Cardiac fibroblast (primary cell): ENCODE measurements around the gene PEMT.
"Not testable (repeated sequence)": the region's sequence is repeated elsewhere in the genome, so short reads cannot be mapped to it uniquely, and the experiment has no call there.

Experiments
- DNase-seq, 2 donors: peaks; one replicate each; pipeline versions ENCODE4 v3.0.0 to v3.0.0-alpha.2; 2010; ENCODE audit warnings: low read depth in 2 of 2
- H3K4me3 ChIP-seq, 2 donors: replicated peaks in 1 of 2; 1 replicate in 1 of 2; 2 replicates in 1 of 2; pipeline ENCODE4 v1.5.1; 2011; ENCODE audit warnings: low read depth in 2 of 2, low read length in 2 of 2, mild to moderate bottlenecking in 2 of 2, moderate library complexity in 1 of 2
- TF ChIP-seq, protein P1 (sequence below): IDR thresholded peaks from one replicate; pipeline ENCODE4 v1.5.1; 2011; ENCODE audit warnings: low read depth, mild to moderate bottlenecking, low read length, inconsistent platforms

Gene PEMT, protein sequence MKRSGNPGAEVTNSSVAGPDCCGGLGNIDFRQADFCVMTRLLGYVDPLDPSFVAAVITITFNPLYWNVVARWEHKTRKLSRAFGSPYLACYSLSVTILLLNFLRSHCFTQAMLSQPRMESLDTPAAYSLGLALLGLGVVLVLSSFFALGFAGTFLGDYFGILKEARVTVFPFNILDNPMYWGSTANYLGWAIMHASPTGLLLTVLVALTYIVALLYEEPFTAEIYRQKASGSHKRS

DNA sequence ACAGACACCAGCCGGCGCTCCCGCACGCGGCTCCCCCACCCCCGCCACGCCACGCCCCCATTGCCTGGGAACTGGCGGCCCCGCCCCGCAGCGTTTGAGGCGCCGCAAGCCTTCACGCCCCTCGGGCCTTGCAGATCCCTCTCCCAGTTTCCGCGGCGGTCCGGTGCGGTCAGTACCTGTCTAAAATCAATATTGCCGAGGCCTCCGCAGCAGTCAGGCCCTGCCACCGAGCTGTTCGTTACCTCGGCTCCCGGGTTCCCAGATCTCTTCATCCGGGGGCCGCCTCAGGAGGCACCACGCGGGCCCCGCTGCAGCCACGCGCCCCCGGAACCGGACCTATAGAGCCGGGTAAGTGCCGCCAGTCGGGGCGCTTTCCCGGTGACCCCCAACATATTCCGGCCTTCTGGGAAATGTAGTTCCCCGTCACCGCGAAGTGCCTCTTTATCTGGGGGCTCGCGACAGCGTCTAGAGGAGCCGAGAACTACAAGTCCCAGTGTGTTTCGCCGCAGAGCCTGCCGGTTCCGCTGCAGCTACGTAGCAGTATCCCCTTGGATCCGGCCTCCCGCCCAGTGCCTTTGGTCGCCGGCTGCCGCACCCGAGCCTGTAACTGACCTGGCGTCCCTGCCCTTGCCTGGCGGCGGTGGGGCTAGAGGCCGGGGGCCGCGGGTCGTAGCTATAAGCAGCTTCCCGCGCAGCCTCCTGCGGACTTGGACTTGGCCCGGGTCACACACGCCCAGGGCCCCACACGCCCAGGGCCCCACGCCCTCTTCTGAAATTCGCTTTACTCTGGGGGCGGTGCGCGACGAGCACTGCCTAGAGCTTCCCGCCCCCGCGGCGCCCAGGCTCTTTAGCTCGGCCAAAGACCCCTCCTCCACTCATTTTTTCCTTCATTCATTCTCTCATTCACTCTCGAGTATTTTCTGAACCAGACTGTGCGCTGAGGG lies at the start of gene PEMT:
Gene PEMT, minus strand, starts transcription at position 354 of the 944 bp plus-strand sequence. Its CDS starts 82 bp downstream, at position 272.
- peak; percentile 99 for DNase-seq
- H3K4me3 ChIP-seq = peak within 1 kb of the TSS; percentile 82 to 91
- TF ChIP-seq, protein P1, sequence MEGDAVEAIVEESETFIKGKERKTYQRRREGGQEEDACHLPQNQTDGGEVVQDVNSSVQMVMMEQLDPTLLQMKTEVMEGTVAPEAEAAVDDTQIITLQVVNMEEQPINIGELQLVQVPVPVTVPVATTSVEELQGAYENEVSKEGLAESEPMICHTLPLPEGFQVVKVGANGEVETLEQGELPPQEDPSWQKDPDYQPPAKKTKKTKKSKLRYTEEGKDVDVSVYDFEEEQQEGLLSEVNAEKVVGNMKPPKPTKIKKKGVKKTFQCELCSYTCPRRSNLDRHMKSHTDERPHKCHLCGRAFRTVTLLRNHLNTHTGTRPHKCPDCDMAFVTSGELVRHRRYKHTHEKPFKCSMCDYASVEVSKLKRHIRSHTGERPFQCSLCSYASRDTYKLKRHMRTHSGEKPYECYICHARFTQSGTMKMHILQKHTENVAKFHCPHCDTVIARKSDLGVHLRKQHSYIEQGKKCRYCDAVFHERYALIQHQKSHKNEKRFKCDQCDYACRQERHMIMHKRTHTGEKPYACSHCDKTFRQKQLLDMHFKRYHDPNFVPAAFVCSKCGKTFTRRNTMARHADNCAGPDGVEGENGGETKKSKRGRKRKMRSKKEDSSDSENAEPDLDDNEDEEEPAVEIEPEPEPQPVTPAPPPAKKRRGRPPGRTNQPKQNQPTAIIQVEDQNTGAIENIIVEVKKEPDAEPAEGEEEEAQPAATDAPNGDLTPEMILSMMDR = peak; percentile 1

DNA sequence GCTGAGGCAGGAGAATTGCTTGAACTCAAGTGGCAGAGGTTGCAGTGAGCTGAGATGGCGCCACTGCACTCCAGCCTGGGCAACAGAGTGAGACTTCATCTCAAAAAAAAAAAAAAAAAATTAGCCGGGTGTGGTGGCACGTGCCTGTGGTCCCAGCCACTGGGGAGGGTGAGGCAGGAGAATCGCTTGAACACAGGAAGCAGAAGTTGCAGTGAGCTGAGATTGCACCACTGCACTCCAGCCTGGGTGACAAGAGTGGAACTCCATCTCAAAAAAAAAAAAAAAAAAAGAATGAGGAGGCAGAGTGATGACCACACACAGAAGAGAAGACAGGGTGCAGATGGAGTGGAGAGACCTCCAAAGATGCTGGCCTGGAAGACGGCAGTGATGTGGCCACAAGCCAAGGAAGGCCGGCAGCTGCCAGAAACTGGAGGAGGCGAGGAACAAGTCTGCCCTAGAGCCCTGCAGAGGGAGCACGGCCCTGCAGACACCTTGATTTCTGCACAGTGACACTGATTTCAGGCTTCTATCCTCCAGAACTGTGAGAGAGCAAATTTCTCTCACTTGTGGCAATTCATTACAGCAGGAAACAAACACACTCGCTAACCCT lies 48.3 kb upstream of the PEMT start:
- DNase-seq = peak in 1 of 2 donors; percentile 67
- not testable (repeated sequence) for H3K4me3 ChIP-seq

DNA sequence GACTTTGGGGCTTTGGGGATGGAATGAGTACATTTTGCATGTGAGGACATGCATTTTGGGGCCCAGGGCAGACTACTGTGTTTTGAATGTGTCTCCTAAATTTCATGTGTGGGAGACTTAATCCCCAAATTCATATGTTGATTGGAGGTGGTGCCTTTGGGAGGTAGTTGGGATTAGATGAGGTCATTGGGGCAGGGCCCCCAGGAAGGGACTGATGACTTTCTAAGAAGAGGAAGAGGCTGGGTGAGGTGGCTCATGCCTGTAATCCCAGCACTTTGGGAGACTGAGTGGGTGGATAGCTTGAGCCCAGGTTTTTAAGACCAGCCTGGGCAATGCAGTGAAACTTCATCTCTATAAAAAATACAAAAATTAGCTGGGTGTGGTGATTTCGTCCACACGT lies 47.0 kb upstream of the PEMT start:
- no peak overlapping the region for H3K4me3 ChIP-seq
- TF ChIP-seq, protein P1 = no peak
- no peak for DNase-seq

DNA sequence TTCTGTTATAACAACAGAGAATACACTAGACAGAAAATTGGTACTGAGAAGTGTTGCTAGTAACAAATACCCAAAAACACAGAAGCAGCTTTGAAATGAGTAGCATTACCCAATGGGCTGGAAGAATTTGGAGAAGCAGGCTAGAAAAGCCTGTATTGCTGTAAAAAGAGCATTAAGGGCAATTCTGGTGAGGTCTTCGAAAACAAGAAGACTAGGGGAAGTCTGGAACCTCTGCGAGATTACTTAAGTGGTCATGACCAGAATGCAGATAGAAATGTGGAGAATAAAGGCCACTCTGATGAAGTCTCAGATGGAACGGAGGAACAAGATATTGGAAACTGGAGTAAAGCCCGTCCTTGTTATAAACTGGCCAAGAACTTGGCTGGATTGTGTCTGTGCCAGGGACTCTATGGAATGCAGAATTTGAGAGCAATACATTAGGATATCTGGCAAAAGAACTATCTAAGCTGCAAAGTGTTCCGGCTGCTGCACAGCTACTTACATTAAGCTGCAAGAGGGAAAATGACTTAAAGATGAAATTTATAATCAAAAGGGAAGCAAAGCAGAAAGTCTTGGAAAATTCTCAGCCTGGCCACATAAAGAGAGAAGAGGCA lies 44.9 kb upstream of the PEMT start:
- peak in 1 of 2 donors; percentile 64 for DNase-seq
- H3K4me3 ChIP-seq = no peak overlapping the region
- TF ChIP-seq, protein P1 = no peak

DNA sequence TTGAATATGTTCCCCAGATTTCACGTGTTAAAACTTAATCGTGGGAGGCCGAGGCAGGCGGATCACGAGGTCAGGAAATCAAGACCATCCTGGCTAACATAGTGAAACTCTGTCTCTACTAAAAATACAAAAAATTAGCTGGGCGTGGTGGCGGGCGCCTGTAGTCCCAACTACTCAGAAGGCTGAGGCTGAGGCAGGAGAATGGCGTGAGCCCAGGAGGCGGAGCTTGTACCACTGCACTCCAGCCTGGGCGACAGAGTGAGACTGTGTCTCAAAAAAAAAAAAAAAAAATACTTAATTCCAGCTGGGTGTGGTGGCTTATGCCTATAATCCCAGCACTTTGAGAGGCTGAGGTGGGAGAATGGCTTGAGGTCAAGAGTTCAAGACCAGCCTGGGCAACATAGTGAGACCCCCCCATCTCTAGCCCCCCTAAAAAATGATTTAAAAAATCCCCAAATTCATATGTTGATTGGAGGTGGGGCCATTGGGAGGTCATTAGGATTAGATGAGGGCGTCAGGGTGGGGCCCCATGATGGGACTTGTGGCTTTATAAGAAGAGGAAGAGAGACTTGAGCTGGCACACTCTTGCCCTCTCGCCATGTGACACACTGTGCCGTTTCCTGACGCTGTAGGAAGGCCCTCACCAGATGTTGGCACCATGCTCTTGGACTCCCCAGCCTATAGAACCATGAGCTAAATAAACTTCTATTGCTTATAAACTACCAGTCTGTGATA lies 44.2 kb upstream of the PEMT start:
- not testable (repeated sequence) for H3K4me3 ChIP-seq, DNase-seq

DNA sequence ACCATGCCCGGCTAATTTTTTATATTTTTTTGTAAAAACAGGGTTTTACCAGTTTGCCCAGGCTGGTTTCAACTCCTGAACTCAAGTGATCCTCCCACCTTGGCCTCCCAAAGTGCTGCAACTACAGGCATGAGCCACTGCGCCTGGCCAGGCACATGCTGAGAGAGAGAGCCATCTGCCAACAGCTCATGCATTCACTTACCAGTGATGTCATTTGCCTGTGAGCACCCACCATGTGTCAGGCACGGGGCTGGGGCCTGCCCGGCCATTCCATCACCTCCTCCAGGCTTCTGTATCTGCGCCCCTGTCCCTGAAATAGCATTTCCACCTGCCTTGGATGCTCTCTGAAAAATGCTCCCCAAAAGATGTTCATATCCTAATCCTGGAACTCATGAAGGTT lies 43.6 kb upstream of the PEMT start:
- DNase-seq = no peak
- no peak overlapping the region for H3K4me3 ChIP-seq
- TF ChIP-seq, protein P1 = no peak

DNA sequence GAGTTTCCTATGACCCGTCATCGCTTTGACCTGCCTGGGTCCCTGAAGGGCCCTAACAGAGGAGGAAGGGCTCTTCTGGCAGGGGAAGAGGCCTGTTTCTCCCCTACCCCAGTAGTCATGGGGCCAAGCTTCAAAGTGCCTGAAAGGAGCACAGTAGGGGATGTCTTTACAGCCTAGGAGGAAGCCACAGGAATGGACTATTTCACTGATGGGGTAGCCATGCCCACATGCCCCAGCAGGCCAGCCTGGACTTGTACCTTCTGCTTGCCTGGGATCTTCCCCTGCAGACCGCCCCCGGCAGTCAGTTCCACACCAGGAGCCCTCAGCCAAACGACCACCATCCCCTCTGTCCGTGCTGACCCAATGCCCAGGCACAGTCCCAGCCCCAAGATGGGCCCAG lies 41.8 kb upstream of the PEMT start:
- DNase-seq = no peak

DNA sequence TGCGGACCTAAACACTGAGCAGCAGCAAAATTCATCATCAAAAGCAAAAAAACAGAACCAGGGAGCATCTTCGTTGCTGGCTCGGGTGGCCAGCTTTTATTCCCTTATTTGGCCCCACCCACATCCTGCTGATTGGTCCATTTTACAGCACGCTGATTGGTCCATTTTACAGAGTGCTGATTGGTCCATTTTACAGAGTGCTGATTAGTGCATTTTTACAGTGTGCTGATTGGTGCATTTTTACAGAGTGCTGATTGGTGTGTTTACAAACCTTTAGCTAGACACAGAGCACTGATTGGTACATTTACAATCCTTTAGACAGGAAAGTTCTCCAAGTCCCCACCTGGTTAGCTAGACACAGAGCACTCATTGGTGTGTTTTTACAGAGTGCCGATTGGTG lies 41.2 kb upstream of the PEMT start:
- H3K4me3 ChIP-seq = not testable (repeated sequence)
- DNase-seq = peak in 1 of 2 donors; percentile 22

More for the DNA sequence above, 41.8 kb upstream of the PEMT start:
- no peak overlapping the region for H3K4me3 ChIP-seq
- TF ChIP-seq, protein P1 = no peak
